HG03571 (cell line): ENCODE results near the gene PCDH15.

Experiments
- ATAC-seq: cut with Tn5 transposase; IDR thresholded peaks from one replicate; pipeline ENCODE4 v1.9.1; 2021; ENCODE audit not compliant: unreplicated experiment

Gene PCDH15

GRCh38 chr10:54800741-54801421 is at the start of gene PCDH15:
Gene PCDH15, minus strand, starts transcription at chr10:54801231. Its CDS starts 136,969 bp downstream, at chr10:54664262.
- no peak for ATAC-seq

- ATAC-seq, result no peak
Observed at GRCh38 chr10:54843932-54844331, 42.9 kb upstream of the PCDH15 start.

DNA sequence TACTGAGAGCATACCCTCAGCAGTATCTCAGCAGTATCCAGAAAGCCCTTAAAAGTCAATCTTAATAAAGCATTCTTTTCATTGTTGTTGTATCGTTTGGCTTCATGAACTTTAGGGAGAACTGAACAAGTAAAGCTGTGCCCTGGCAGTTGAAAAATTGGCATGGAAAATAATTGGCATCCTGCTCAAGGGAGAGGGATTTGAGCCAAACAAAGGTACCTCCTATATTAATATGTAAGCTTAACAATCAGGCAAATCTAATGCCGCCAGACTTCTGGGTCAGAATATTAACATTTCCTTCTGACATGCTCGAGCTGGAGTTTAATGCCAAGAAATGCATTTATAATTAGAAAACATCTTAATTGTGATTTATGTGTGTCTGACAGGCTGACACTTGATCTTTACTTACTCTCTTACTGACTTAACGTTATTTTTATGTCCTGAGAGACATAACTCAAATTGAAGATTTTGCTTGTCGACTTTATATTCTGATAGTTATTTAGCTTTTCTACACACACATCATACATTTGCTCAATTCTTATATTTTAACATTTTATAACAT is 42.1 kb upstream of the PCDH15 start:
- no peak for ATAC-seq

DNA sequence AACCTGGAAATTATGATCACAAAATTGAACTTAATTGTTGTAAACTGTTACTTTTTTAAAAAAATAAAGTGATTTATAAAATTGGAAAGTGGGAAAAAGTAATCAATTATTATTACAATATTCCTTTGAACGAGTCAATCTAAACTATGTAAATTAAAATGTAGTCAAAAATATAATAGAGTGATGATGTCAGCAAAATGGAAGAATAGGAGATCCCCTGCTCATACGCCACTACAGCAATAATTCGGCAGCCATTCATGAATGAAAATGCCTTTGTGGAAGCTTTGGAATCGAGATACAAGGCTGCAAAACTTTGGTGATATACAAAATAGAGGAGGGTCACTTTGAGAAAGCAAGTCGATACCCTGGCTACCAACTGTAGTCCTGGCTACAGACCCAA is 36.4 kb upstream of the PCDH15 start:
- ATAC-seq, result no peak

DNA sequence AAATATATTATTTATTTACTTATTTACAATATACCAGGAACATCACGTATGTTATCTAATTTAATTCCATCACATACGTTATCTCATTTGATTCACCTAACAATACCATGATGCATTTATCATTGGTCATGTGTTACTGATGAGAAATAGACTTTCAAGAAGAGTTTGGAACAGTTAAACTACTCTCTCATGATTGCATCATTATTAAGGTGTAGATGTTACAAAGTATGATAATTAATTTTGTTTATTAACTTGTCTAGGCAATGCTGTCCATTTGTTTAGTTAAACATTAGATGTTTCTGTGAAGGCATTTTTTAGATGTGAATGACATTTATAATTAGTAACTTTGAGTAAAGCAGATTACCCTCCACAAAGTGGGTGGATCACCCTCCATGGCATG is 32.0 kb upstream of the PCDH15 start:
- no peak for ATAC-seq

GRCh38 chr10:54826994-54827560 is 26.0 kb upstream of the PCDH15 start:
- no peak for ATAC-seq

DNA sequence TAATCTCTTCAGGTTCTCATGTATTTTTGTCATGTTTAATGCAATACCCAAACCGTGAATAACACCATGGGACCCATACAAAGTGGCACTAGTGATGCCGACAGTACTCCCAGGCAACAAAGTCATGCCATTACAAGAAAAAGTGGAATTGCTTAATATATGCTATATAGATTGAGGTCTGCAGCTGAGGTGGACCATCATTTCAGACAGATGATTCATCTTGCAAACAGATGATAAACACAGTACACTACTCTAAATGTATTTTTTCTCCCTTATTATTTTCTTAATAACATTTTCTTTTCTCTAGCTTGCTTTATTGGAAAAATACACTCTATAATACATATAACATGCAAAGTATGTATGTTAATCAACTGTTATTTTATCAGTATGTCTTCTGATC is 14.6 kb upstream of the PCDH15 start:
- no peak for ATAC-seq

GRCh38 chr10:54808186-54808935 is 7.3 kb upstream of the PCDH15 start:
- no peak for ATAC-seq

DNA sequence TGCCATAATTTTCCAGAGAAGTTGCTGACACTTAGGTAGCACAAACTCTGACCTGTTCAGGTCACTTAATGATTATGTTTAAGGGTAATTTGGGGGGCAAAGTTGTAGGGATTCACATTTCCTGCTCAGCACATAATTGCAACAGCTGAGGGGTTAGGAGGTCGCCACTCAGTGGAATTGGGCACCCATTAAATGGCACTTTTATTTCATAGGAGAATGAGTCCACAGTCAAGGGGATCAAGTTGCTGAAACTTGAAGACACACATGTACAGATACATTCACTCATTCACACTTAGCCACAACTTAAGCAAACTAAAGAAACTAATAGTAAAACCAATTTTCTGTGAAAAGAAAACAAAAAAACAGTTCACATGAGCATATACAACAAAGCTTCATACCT is 1.5 kb downstream of the PCDH15 start:
- ATAC-seq, result no peak

- no peak for ATAC-seq
Observed at GRCh38 chr10:54797636-54798321, 3.3 kb downstream of the PCDH15 start.

DNA sequence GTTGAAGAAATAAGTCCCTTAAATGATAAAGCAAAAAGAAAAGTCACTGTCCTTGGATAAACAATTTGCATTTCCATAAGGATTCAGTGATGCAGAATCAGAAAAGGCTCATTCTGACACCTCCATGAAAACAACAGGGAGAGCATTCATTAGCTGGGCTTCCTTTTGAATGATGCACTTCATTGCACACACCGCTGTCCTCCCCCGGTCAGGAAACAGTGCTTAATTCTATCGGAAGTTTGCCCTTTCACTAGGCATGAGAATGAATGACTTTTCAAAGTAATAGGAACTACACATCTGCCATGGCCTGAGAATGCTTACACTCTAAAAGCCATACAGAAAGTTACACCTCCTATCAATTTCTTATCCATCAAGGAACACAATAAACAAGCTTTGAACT is 4.2 kb downstream of the PCDH15 start:
- ATAC-seq, result no peak

- no peak for ATAC-seq
Observed at GRCh38 chr10:54776622-54777021, 24.4 kb downstream of the PCDH15 start.

GRCh38 chr10:54772468-54773122 is 28.4 kb downstream of the PCDH15 start:
- no peak for ATAC-seq

DNA sequence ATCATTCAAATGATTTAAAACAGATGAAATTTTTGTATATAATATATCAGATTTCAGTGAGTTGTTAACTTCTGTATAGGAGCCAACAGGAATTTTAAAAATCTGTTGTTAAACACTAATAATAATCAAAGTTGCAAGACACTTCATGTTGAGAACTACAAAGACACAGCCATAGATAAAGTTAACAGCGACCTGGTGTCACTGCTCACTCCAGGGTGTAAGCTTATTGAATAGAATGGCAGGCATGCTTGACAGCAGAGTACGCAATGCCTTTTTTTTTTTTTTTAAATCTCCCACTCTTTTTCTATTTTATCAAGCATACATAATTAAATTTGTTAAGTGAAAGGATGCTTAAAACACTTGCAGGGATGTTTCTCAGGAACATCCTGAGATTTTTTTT is 32.0 kb downstream of the PCDH15 start:
- ATAC-seq, result no peak

DNA sequence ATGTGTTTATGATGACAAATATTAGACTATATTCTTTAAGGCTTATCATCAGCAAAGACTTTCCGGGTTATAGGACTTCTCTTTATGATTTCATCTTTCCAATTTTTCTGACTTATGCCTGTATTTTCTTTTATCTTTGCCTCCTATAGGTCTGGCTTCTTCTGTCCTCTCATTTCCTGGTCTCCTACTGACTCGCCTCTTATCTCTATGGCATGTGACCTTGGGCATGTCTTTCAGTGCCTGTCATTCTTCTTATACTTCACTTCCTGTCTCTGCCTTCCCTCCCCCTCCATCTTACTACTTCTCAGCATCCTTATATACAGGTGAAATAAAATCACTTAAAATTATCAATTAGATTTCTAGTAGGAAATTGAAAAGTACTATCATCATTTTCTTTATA is 42.2 kb downstream of the PCDH15 start:
- ATAC-seq, result no peak

GRCh38 chr10:54749623-54750022 is 51.4 kb downstream of the PCDH15 start:
- no peak for ATAC-seq

DNA sequence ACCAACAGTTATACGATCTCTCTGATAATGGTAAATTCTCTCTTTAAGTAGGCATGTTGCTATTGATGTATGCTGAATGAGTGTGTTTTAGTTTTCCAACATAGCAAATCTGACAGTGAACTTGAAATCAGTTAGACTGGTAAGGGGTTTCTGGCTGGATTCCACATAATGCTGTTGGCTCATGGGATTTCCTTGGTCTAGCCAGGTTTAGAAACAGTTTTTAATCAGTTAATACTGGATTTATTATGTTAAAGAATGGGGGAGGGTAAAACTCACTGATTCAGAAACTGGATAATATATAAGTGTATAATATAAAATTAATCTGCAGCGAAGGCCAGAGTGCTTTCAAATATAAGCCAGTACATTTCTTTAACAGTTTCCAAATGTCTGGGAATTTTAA is 55.6 kb downstream of the PCDH15 start:
- no peak for ATAC-seq

- ATAC-seq, result no peak
Observed at GRCh38 chr10:54742416-54742815, 58.6 kb downstream of the PCDH15 start.

DNA sequence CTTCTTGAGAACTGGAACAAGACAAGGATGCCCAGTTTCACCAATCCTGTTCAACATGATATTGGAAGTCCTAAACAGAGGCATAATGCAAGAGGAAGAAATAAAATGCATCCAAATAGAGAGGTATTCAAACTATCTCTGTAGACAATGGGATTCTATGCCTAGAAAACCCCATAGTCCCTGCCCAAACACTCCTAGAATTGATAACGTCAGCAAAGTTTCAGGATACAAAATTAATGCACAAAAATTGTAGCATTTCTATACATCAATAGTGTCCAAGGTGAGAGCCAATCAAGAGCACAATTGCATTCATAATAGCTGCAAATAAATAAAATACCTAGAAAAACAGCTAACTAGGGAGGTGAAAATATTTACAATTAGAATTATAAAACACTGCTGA is 72.5 kb downstream of the PCDH15 start:
- no peak for ATAC-seq

- ATAC-seq, result no peak
Observed at GRCh38 chr10:54722075-54722474, 79.0 kb downstream of the PCDH15 start.

- ATAC-seq, result no peak
Observed at GRCh38 chr10:54710918-54711317, 90.1 kb downstream of the PCDH15 start.
